Adipocyte (in vitro differentiated cells): ENCODE data around the gene CLTCL1.
"Not testable (repeated sequence)": the region's sequence is repeated elsewhere in the genome, so short reads cannot be mapped to it uniquely, and the experiment has no call there.

Experiments used
- DNase-seq: peaks from one replicate; pipeline ENCODE4 v3.0.0-alpha.2; 2015; ENCODE audit warnings: low read depth
- H3K27me3 ChIP-seq: replicated peaks from 2 replicates; pipeline ENCODE4 v1.7.0; 2013; ENCODE audit warnings: mild to moderate bottlenecking, low read length, moderate library complexity; ENCODE audit not compliant: control insufficient read depth, insufficient read depth
- H3K36me3 ChIP-seq: 2 replicates; pipeline ENCODE4 v1.7.0; 2013; ENCODE audit warnings: low read length, mild to moderate bottlenecking, moderate library complexity; ENCODE audit not compliant: control insufficient read depth, insufficient read depth, severe bottlenecking
- H3K4me1 ChIP-seq: 2 replicates; pipeline ENCODE4 v1.7.0; 2013; ENCODE audit warnings: mild to moderate bottlenecking, low read length, moderate library complexity; ENCODE audit not compliant: control insufficient read depth, insufficient read depth
- H3K4me3 ChIP-seq: 2 replicates; pipeline ENCODE4 v1.7.0; 2013; ENCODE audit warnings: mild to moderate bottlenecking, low read length, moderate library complexity
- H3K9ac ChIP-seq: 2 replicates; pipeline ENCODE4 v1.7.0; 2013; ENCODE audit warnings: mild to moderate bottlenecking, low read length, moderate library complexity
- H3K9me3 ChIP-seq: 2 replicates; pipeline ENCODE4 v1.7.0; 2013; ENCODE audit warnings: mild to moderate bottlenecking, low read length, moderate library complexity; ENCODE audit not compliant: control insufficient read depth

CLTCL1 gene

GRCh38 chr22:19204640-19205039 is 86.9 kb downstream of the CLTCL1 start:
- Histone ChIP-seq H3K9ac (no peak overlapping the region), H3K9me3 (no peaks in the 10 kb centered on the region), H3K27me3 (no peaks in the 10 kb centered on the region), H3K36me3 (peaks cover 53% of the 10 kb centered on the region), H3K4me3 (no peak overlapping the region), H3K4me1 (peaks cover 3% of the 10 kb centered on the region)
- DNase-seq = no peak

- Histone ChIP-seq H3K9me3 (no peaks in the 10 kb centered on the region), H3K36me3 (peaks cover 53% of the 10 kb centered on the region), H3K9ac (no peak overlapping the region), H3K4me3 (no peak overlapping the region), H3K4me1 (peaks cover 3% of the 10 kb centered on the region), H3K27me3 (no peaks in the 10 kb centered on the region)
- no peak for DNase-seq
Observed at GRCh38 chr22:19203834-19204233, 87.7 kb downstream of the CLTCL1 start.

- not testable (repeated sequence) for H3K4me3 ChIP-seq, H3K9me3 ChIP-seq, H3K9ac ChIP-seq, DNase-seq, H3K27me3 ChIP-seq, H3K4me1 ChIP-seq
- H3K36me3 ChIP-seq = peaks cover 53% of the 10 kb centered on the region
Observed at GRCh38 chr22:19202799-19203186, 88.7 kb downstream of the CLTCL1 start.

GRCh38 chr22:19201869-19202798 is 89.4 kb downstream of the CLTCL1 start:
- Histone ChIP-seq H3K9ac (no peak overlapping the region), H3K4me3 (no peak overlapping the region), H3K27me3 (no peaks in the 10 kb centered on the region), H3K4me1 (peaks cover 3% of the 10 kb centered on the region), H3K36me3 (peaks cover 50% of the 10 kb centered on the region), H3K9me3 (no peaks in the 10 kb centered on the region)
- DNase-seq = no peak

- Histone ChIP-seq H3K9ac (no peak overlapping the region), H3K4me1 (peaks cover 3% of the 10 kb centered on the region), H3K4me3 (no peak overlapping the region), H3K36me3 (peaks cover 56% of the 10 kb centered on the region), H3K27me3 (no peaks in the 10 kb centered on the region), H3K9me3 (no peaks in the 10 kb centered on the region)
- no peak for DNase-seq
Observed at GRCh38 chr22:19201130-19201868, 90.2 kb downstream of the CLTCL1 start.

- DNase-seq = no peak
- no peak overlapping the region for H3K9ac ChIP-seq
- no peak overlapping the region for H3K4me3 ChIP-seq
- H3K27me3 ChIP-seq = no peaks in the 10 kb centered on the region
- H3K36me3 ChIP-seq = peaks cover 69% of the 10 kb centered on the region
- H3K9me3 ChIP-seq = no peaks in the 10 kb centered on the region
- H3K4me1 ChIP-seq = peaks cover 3% of the 10 kb centered on the region
Observed at GRCh38 chr22:19199479-19199878, 92.0 kb downstream of the CLTCL1 start.

GRCh38 chr22:19197997-19198865 is 93.3 kb downstream of the CLTCL1 start:
- H3K36me3 ChIP-seq = peaks cover 81% of the 10 kb centered on the region
- no peak overlapping the region for H3K4me3 ChIP-seq
- H3K27me3 ChIP-seq = no peaks in the 10 kb centered on the region
- no peaks in the 10 kb centered on the region for H3K9me3 ChIP-seq
- no peak overlapping the region for H3K9ac ChIP-seq
- DNase-seq = no peak
- H3K4me1 ChIP-seq = no peaks in the 10 kb centered on the region

- Histone ChIP-seq H3K9ac (no peak overlapping the region), H3K4me3 (no peak overlapping the region), H3K4me1 (no peaks in the 10 kb centered on the region), H3K36me3 (peaks cover 90% of the 10 kb centered on the region), H3K27me3 (no peaks in the 10 kb centered on the region), H3K9me3 (no peaks in the 10 kb centered on the region)
- no peak for DNase-seq
Observed at GRCh38 chr22:19196841-19197612, 94.5 kb downstream of the CLTCL1 start.

GRCh38 chr22:19195796-19196731 is 95.5 kb downstream of the CLTCL1 start:
- Histone ChIP-seq H3K4me3 (no peak overlapping the region), H3K27me3 (no peaks in the 10 kb centered on the region), H3K9me3 (no peaks in the 10 kb centered on the region), H3K9ac (no peak overlapping the region), H3K4me1 (no peaks in the 10 kb centered on the region), H3K36me3 (peaks cover 83% of the 10 kb centered on the region)
- DNase-seq = no peak
